Stimulated activated CD8-positive, alpha-beta memory T cell treated with anti-CD3 and anti-CD28 coated beads, Interleukin-15, amount 100 ng/mL, for 24 hours (primary cell): ENCODE results near the gene TRIM72.
"Not testable (repeated sequence)": the region's sequence is repeated elsewhere in the genome, so short reads cannot be mapped to it uniquely, and the experiment has no call there.

Experiments used
- DNase-seq: peaks from one replicate; pipeline ENCODE4 v3.0.0-alpha.2; 2020; ENCODE audit warnings: low read depth

The TRIM72 gene

DNA sequence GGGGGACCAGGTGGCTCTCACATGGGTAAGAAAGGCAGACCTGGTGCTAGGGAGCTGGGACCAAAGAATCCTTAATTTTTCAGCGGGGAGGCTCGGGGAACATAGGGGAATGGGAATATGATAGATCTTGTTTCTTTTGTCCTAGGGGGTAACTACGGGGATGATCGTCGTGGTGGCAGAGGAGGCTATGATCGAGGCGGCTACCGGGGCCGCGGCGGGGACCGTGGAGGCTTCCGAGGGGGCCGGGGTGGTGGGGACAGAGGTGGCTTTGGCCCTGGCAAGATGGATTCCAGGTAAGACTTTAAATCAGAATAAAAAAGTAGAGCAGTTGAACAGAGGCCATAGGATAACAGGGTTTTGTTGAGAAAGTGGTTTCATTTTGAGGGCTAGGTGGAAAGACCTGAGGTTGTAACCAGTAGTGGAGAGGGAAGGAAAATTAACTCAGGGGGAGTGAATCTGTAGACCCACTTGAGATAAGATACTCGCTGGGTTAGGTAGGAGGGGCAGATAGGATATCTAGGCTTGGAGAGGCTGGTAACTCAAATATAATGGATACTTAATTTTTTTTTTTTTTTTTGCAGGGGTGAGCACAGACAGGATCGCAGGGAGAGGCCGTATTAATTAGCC, 23.0 kb upstream of the TRIM72 start:
- DNase-seq, result no peak

DNA sequence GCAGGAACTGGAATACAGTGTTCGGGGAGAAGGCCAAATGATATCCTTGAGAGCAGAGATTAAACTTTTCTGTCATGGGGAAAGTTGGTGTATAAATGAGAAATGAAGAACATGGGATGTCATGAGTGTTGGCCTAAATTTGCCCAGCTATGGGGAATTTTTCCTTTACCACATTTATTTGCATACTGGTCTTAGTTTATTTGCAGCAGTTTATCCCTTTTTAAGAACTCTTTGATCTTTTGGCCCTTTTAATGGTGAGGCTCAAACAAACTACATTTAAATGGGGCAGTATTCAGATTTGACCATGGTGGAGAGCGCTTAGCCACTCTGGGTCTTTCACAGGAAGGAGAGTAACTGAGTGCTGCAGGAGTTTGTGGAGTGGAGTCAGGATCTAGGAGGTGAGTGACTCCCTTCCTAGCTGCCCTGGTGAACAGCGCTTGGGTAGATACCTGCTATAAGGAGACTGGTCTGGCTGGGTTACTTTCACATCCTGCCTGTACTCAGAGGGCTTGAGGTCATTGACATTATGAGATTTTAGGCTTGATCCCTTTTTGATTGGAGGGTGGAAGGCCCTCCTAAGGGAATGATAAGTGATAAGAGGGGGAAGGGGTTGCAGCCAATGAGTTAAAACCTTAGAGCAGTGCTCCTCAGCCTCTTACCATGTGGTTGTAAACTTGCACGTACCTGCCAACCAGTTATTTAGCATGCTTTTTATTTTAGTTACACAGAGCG, 22.1 kb upstream of the TRIM72 start:
- DNase-seq, result no peak

DNA sequence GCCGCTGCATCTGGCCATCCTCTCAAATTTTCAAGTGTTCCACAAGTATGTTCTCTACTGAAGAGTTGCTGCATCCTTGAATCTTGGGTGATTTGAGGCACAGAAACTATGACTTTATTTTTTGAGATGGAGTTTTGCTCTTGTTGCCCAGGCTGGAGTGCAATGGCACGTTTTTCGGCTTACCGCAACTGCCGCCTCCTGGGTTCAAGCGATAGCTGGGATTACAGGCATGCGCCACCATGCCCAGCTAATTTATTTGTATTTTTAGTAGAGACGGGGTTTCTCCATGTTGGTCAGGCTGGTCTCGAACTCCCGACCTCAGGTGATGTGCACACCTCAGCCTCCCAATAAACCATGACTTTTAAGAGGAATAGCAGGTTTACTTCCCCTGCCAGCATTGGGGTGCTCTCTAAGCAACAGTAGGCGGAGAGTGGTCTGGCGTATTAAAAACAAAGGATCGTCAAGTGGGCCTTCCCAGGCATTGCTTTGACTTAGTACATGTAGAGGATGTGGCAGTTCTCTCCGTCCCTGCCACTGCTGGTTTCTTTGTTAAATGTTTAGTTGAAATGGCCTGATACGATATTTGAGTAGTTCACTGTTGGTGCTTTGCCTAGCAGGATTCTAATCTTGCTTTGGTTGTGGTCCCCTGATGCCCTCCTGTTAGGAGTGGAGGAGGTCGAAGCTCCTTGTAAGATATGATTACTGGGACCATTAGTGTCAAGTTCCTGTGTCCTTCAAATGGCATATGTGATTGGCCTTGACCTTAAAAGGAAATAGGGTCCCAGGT, 20.9 kb upstream of the TRIM72 start:
- DNase-seq, result no peak

DNA sequence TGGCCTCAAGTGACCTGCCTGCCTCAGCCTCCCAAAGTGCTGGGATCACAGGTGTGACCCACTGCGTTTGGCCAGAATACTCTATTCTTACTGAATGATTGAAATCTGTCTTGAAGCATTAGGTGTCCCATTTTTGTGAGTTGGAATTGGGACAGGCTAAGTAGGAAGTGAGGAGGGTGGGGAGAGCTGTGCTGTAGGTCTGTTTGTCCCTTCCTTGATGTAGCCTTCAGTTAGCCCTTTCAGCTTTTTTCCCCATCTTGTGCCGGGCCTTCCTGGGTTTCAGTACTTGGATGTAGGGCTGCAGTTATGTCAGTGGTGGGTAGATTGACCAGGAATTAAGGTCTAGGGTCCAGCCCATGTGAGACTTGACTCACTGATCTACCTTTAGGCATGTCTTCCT, 20.0 kb upstream of the TRIM72 start:
- DNase-seq, result no peak

DNA sequence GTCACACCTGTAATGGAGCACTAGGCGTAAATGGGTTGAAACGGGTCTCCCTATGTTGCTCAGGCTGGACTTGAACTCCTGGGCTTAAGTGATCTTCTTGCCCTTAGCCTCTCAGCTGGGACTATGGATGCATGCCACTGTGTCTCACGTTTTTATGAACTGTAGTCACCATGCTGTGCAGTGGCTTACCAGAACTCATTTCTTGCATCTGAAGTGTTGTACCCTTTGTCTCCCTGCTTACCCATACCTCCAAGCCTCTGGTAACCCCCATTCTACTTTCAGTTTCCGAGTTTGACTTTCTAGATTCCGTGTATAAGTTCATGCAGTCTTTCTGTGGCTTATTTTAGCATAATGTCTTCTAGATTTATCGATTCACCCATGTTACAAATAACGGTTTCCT, 19.0 kb upstream of the TRIM72 start:
- no peak for DNase-seq

DNA sequence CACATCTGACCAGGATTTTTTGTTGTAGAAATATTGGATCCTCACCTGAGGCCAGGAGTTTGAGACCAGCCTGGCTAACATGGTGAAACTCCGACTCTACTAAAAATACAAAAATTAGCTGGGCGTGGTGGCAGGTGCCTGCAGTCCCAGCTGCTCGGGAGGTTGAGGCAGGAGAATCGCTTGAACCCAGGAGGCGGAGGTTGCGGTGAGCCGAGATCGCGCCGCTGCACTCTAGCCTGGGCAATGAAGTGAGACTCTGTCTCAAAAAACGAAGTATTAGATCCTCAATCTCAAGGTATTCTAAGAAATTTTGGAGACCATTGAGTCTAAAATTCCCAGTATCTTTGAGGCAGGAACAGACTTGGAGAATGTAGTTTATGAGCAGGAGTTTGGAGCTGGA, 18.1 kb upstream of the TRIM72 start:
- not testable (repeated sequence) for DNase-seq

DNA sequence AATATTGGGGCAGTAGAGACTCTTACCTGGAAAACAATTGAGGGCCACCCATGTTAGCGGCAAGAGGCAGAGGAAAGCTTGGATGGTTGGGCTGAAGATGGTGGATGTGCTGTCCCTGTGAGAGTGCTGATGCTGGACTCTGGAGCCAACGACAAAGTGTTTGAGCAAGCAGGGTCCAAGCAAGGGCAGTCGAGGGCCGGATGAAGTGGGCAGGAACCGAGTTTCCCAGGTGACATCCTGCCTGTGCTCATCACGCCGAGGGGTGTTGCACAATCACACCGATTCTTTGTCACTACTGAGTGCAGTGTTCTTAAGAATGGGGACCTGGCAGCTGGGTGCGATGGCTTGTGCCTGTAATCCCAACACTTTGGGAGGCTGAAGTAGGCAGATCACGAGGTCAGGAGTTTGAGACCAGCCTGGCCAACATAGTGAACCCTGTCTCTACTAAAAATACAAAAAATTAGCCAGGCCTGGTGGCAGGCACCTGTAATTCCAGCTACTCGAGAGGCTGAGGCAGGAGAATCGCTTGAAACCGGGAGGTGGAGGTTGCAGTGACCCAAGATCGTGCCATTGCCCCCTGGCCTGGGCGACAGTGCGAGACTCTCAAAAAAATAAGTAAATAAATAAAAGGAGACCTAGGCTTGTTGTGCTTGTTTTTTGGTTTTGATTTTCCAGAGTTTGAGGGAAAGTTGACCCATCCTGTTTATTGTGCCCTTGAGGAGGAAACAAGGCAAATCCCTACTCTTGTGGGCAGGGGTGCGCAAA, 17.4 kb upstream of the TRIM72 start:
- DNase-seq, result no peak

DNA sequence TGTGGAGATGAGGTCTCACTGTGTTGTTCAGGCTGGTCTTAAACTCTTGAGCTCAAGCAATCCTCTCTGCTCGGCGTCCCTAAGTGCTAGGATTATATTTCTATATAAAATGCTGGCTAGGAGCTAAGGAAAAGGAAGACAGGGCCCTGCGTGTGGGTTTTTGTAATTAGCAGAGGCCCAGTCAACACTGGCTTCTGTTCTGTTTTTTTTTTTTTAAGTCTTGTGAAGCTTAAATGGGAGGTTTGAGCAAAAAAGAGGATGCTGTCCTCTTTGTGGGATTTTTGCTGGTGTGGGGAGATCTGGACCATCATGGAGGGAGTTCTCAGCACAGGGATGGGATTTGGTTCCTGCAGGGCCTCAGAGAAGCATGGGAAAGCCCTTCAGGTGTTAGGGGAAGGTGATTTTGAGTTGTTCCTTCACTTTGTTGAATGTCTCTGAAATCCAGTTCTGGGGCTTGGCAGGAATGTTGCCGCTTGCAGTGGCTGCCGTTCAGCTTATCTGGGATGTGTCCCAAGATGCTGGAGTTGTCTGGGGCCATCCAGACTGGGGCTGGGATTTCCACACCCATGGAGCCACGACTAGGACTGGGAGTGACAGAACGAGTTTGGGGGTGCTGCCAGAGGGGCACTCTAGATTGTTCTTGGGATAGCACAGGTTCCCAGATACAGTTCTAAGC, 15.6 kb upstream of the TRIM72 start:
- no peak for DNase-seq

DNA sequence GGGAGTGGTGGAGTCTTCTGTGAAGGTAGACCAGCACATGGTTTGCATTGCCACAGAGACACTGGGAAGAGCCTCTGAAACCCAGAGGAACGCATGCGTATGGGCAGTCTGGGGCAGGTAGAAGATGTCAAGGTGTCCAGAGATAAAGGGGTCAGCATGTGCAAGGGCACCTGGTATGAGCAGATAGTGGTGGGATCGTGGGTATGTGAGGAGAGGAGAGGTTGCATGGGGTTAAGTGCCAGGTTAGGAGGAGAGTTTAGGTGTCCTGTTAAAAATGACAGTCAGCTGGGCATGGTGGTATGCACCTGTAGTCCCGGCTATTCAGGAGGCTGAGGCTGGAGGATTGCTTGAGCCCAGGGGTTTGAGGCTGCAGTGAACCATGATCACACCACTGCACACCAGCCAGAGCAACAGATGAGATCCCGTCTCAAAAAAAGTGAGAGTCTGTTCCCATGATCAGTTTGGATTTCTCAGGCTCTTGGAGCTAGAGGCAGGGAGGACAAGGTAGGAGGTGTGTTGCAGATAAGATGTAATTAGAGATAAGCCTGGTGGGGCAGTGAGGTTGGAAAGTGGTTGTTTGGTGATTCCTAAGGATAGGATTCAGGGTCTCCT, 14.4 kb upstream of the TRIM72 start:
- no peak for DNase-seq

DNA sequence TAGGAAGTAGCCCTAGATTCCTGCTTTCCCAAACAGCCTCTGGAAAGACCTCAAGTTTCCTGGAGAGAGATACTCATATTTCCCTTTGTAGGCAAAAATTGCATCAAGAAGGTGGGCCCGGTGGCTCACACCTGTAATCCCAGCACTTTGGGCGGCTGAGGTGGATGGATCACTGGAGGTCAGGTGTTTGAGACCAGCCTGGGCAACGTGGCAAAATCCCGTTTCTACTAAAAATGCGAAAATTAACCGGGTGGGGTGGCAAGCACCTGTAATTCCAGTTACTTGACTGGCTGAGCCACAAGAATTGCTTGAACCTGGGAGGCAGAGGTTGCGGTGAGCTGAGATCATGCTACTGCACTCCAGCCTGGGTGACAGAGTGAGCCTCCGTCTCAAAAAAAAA, 13.8 kb upstream of the TRIM72 start:
- not testable (repeated sequence) for DNase-seq

DNA sequence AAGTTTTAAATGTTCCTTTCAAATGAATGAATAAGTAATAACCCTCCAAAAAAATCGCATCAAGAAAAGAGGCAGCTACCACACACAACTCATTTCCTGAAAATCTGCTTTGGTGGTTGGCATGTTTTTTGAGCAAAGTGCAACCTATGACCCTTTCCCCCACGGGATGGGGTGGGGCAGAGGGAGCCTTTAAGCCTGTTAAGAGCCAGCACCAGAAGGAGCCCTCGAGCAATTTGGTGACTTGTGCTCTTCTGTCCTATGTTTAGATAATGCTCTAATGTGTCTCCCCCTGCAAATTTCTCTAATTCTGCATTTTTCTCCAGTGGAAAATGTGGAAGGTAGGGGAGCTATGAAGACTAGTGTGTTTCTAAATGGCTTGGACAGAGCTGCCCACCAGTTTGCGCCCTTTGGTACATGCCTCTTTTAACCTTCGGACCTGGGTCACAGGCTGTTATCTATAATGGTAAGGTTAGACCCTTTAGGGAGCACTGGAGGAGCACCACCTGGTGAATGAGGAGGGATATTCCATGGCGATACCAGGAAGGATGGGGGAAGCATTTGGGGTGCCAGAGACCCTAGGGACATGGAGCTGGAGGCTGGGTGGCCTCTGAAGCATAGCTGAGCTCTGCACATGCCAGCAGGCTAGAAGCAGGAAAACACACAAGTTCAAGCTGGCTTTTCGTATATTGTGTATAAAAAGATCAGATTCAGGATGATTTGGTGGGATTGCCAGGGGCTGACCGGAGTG, 12.9 kb upstream of the TRIM72 start:
- DNase-seq, result no peak

DNA sequence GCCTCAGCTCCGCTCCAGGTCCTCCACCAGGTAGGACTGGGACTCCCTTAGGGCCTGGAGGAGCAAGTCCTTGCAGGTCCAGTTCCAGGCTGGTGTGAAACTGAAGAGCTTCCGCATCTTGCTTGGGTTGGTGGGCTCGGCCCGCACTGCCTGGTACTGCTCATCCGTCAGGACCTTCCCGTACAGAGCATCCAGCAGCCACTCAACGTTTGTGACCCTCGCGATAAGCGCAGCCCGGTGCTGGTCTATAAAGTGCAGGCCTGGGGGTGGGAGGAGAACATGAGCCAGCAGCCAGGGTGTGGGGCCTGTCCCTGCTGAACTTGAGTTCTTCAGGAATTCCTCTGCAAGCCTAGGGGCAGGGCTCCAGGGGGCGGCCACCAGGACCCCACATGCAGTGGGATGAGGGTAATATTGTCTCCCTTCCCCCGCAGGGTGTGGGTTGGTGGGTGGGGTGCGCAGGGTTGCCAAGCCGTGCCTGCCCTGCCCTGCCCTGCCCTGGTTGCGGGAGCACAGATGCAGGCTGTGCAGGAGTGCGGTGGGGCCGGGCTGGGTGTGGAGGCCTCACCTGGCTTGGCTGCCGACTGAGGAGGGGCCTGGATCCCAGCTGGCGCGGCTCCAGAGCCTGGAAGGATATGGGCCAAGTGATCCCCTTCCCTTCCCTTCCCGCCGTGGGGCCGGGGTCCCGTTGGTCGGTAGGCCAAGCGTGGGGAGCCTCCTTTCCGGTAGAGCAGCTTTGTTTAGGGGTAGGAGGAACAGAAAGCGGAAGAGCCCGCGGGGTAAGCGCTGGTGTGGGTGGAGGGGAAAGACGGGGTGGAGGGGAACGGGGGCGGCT, 12.1 kb upstream of the TRIM72 start:
- no peak for DNase-seq

DNA sequence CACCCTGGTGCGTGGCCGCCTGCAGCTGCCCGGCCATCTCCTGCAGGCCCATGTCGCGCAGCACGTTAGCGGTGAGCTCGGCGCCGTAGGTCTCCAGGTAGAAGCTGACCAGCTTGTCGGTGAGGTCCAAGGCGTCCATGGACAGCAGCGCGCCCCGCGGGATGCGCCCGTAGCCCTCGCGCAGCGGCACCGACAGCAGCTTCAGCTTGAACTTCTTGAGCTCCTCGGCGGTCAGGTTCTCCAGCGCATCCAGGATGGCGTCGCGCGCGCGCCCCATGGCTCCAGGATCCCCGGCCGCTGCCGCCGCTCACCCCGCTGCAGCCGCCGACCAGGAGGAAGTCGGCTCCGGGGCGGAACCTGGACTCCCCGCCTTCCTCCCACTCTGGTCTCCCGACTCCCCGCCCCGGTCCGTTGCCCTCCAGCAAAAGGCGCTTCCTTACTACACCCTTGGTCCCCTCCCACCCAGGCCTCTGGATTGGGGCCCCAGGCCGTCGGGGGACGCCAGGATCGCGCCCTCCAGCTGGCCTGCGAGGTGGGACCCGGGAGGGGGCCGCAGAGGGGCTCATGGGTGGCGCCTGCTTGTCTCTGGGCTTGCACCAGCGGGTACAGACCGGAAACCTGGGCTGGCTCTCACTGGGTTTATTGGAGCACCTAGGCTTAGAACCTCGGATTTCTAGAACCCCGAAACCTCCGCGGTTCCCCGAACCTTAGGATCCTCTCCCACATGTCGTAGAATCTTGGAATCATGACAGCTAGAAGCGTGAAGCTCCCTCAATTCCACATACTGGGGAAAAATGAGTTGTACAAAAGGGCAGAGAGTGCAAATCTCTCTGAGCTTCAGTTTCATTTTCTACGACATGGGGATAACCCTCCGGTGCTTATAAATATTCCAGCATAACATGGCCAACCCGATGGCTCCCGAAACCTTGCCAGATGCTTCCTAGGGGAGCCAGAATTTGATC, 11.2 kb upstream of the TRIM72 start, which contains the start of gene PYCARD:
TSS of gene PYCARD (minus strand) at position 347 of the 962 bp plus-strand sequence. CDS start at position 277, 70 bp downstream.
- no peak for DNase-seq

DNA sequence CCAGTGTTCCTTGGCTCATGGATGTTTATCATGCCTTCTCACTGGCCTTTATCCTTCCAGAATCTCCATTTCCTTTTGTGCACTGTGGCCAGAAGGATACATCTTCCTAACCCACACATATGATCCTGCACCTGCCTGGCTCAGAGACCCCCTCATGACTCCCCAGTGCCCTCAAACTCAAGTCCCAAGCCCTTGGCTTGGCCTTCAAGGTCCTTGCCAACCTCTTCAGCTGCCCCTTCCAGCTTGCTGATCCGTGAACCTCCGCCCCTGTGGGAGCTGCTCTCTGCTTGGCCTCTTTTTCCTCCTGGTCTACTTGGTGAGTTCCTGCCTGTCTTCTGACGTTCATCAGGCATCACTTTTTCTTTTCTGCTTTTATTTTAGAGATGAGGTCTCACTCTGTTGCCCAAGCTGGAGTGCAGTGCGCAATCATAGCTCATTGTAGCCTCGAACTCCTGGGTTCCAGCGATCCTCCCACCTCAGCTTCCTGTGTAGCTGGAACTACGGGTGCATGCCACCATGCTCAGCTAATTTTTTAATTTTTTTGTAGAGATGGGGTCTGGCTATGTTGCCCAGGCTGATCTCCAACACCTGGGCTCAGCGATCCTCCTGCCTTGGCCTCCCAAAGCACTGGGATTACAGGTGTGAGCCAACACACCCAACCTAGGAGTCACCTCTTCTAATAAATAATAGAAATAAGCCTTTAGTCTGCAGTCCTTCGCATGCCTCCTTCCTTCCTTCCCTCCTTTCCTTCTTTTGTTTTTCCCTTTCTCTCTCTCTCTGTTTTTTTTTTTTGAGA, 8.8 kb upstream of the TRIM72 start:
- DNase-seq, result no peak

DNA sequence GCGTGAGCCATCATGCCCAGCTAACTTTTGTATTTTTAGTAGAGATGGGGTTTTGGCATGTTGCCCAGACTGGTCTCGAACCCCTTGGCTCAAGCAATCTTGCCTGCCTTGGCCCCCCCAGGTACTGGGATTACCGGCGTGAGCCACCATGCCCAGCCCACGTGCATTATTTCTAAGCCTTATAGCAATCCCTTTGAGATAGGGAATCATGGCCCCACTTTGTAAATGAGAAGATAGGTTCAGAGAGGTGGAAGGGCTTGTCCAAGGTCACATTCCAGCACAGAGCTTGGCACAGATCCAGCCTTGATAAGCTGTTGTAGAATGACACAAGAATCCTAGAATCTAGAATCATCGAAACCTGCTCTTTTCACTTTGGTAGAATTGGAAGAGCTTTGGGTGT, 7.1 kb upstream of the TRIM72 start:
- DNase-seq, result no peak

DNA sequence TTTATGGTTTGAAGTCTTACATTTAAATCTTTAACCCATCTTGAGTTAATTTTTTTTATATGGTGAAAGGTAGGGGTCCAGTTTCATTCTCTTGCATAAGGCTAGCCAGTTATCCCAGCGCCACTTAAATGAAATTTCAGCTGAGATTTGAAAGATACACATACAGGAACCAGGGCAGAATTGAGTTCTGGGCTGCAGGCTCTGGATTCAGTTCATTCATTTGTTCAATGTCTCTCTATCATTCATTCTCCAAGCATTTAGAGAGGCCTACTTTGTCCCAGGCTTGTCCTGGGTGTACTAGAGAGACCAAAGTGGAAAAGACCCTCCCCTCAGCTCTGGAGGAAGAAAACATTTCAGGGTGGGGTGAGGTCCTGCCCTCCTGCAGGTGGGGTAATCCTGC, 577 bp upstream of the TRIM72 start:
- no peak for DNase-seq

DNA sequence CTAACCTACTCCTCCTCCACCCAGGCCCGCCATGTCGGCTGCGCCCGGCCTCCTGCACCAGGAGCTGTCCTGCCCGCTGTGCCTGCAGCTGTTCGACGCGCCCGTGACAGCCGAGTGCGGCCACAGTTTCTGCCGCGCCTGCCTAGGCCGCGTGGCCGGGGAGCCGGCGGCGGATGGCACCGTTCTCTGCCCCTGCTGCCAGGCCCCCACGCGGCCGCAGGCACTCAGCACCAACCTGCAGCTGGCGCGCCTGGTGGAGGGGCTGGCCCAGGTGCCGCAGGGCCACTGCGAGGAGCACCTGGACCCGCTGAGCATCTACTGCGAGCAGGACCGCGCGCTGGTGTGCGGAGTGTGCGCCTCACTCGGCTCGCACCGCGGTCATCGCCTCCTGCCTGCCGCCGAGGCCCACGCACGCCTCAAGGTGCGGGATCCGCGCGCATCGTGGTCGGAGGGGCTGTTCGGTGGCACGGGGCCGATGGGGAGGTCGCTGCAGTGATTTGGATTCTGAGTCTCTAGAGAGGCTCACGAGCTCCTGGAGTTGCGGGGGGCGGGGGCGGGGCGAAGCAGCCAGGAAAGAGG, 878 bp downstream of the TRIM72 start:
- DNase-seq, result no peak
